Fibroblast of mammary gland (primary cell): Measurements from ENCODE around the gene MAGEB17.

Experiments
- DNase-seq: peaks from one replicate; pipeline ENCODE4 v3.0.0-alpha.2; 2010; ENCODE audit warnings: low read depth
- H3K4me3 ChIP-seq: 2 replicates; pipeline ENCODE4 v1.5.1; 2011; ENCODE audit warnings: low read depth, mild to moderate bottlenecking, low read length, moderate library complexity; ENCODE audit not compliant: control insufficient read depth
- CTCF ChIP-seq: conservative IDR thresholded peaks from 2 replicates; pipeline ENCODE4 v1.5.1; 2011; ENCODE audit warnings: low read depth, low read length, inconsistent platforms; ENCODE audit not compliant: control insufficient read depth, insufficient read depth

MAGEB17 gene

GRCh38 chrX:16167181-16167580, at the start of gene MAGEB17:
TSS of gene MAGEB17 (plus strand) at chrX:16167481. CDS start at chrX:16170383, 2,902 bp downstream.
- H3K4me3 ChIP-seq: no peak within 1 kb of the TSS
- TF ChIP-seq CTCF: no peak
- no peak for DNase-seq

- TF ChIP-seq CTCF: no peak
- no peak overlapping the region for H3K4me3 ChIP-seq
- no peak for DNase-seq
Observed at GRCh38 chrX:16119353-16120220, 47.7 kb upstream of the MAGEB17 start.

GRCh38 chrX:16120431-16120830, 46.9 kb upstream of the MAGEB17 start:
- no peak for TF ChIP-seq CTCF
- no peak for DNase-seq
- H3K4me3 ChIP-seq: no peak overlapping the region

GRCh38 chrX:16123222-16123786, 44.0 kb upstream of the MAGEB17 start, which contains the start of gene GRPR:
TSS of gene GRPR (plus strand) at chrX:16123565. CDS start at chrX:16123954, 389 bp downstream.
- DNase-seq: peak; percentile 85
- TF ChIP-seq CTCF: peak; percentile 84
- H3K4me3 ChIP-seq: no peak within 1 kb of the TSS

GRCh38 chrX:16124201-16124600, 43.1 kb upstream of the MAGEB17 start:
- TF ChIP-seq CTCF: no peak
- H3K4me3 ChIP-seq: no peak overlapping the region
- no peak for DNase-seq

GRCh38 chrX:16125520-16126149, 41.6 kb upstream of the MAGEB17 start:
- H3K4me3 ChIP-seq: no peak overlapping the region
- no peak for TF ChIP-seq CTCF

More at GRCh38 chrX:16125520-16126149, 41.6 kb upstream of the MAGEB17 start:
- DNase-seq: no peak
